Panc1 (cell line): ENCODE results near the gene EFNA5. TPM values are rescaled to one million over a fixed set of nuclear protein-coding genes. Genes with fewer than 3 reads are reported as not detected.

Experiments
- ATAC-seq: fragments of 200-7000 bp; cut with Tn5 transposase; 2 replicates; pipeline ENCODE4 v1.9.1; 2020; ENCODE audit warnings: mild to moderate bottlenecking, moderate library complexity
- BruUV-seq: library from RNA; stranded (reverse); fragments of 400-500 nt; replicated peaks from 2 replicates; lab custom pipeline; 2021; lab: Mats Ljungman, UMichigan
- CTCF ChIA-PET: fragments of 300-600 bp; sonication (Branson Sonifier 250); formaldehyde crosslinking; loops from one replicate; lab custom pipeline; 2022; ENCODE audit warnings: antibody characterized with exemption; lab: Charles Lee
- POLR2A ChIA-PET: fragments of 300-600 bp; sonication (Branson Sonifier 250); formaldehyde crosslinking; loops from one replicate; lab custom pipeline; 2022; ENCODE audit warnings: antibody characterized with exemption; lab: Charles Lee
- DNase-seq: peaks from one replicate; pipeline ENCODE4 v3.0.0-alpha.2; 2010; ENCODE audit warnings: low read depth, low spot score
- H3K27ac ChIP-seq: 2 replicates; pipeline ENCODE4 v1.5.1; 2011; ENCODE audit warnings: mild to moderate bottlenecking, low read length, inconsistent platforms
- H3K27me3 ChIP-seq: fragments of 200-500 bp; sonication (Bioruptor generic); 2 replicates; pipeline ENCODE4 v1.6.0; 2014; ENCODE audit warnings: low read length, inconsistent platforms; ENCODE audit not compliant: control insufficient read depth, insufficient read depth
- H3K36me3 ChIP-seq: fragments of 200-500 bp; sonication (Bioruptor generic); 2 replicates; pipeline ENCODE4 v1.5.1; 2014; ENCODE audit warnings: inconsistent platforms, mild to moderate bottlenecking, low read length, moderate library complexity; ENCODE audit not compliant: control insufficient read depth, insufficient read depth
- H3K4me1 ChIP-seq: 2 replicates; pipeline ENCODE4 v1.5.1; 2011; ENCODE audit warnings: inconsistent platforms, mild to moderate bottlenecking, low read length, moderate library complexity; ENCODE audit not compliant: control insufficient read depth, insufficient read depth
- H3K4me3 ChIP-seq, 2 experiments: 2 replicates each; pipeline ENCODE4 v1.5.1; 2011 to 2012; ENCODE audit warnings: low read depth in 2 of 2, low read length in 2 of 2, mild to moderate bottlenecking in 2 of 2, inconsistent platforms in 1 of 2, moderate library complexity in 1 of 2
- H3K9me3 ChIP-seq: fragments of 200-500 bp; sonication (Bioruptor generic); 2 replicates; pipeline ENCODE4 v1.5.1; 2014; ENCODE audit warnings: low read depth, mild to moderate bottlenecking, inconsistent platforms, low read length, moderate library complexity; ENCODE audit not compliant: control insufficient read depth, insufficient read depth
- POLR2AphosphoS5 ChIP-seq: IDR thresholded peaks from 2 replicates; pipeline ENCODE4 v1.6.1; 2012; ENCODE audit warnings: mild to moderate bottlenecking, low read depth, low read length, moderate library complexity
- REST ChIP-seq, 2 experiments: IDR thresholded peaks; 2 replicates each; pipeline ENCODE4 v1.6.1; 2011 to 2012; ENCODE audit warnings: low read depth in 2 of 2, control low read depth in 1 of 2, low read length in 1 of 2, mild to moderate bottlenecking in 1 of 2, moderate library complexity in 1 of 2; ENCODE audit not compliant: insufficient read depth in 1 of 2
- SIN3A ChIP-seq: IDR thresholded peaks from 2 replicates; pipeline ENCODE4 v1.6.1; 2012; ENCODE audit warnings: low read depth, mild to moderate bottlenecking, low read length, moderate library complexity, borderline replicate concordance; ENCODE audit not compliant: insufficient read depth
- TCF7L2 ChIP-seq: IDR thresholded peaks from 2 replicates; pipeline ENCODE4 v1.6.1; 2011; ENCODE audit warnings: mild to moderate bottlenecking, low read depth, low read length, inconsistent platforms
- in situ Hi-C: cut with HindIII; loops from 2 replicates; pipeline ENCODE4 v1.10.0; 2016; ENCODE audit warnings: low sequenced_read_pairs, low pct_unique_long_range_greater_than_20kb
- intact Hi-C: fragments of 100-400 bp; cut with micrococcal nuclease; formaldehyde crosslinking; loops from one replicate; pipeline ENCODE4 v1.10.0; 2022; ENCODE audit not compliant: unreplicated experiment
- total RNA-seq: library from RNA; stranded (reverse); gene quantifications from one replicate; pipeline ENCODE4 v1.2.1, GENCODE V29; 2021; ENCODE audit not compliant: unreplicated experiment
- TF ChIP-seq, protein P1 (sequence below): fragments of 450-650 bp; IDR thresholded peaks from 2 replicates; pipeline ENCODE4 v1.5.1; 2017; ENCODE audit warnings: mild to moderate bottlenecking

EFNA5 gene
- total RNA-seq, 1 experiment from 2014 or later: 30.5 TPM

DNA sequence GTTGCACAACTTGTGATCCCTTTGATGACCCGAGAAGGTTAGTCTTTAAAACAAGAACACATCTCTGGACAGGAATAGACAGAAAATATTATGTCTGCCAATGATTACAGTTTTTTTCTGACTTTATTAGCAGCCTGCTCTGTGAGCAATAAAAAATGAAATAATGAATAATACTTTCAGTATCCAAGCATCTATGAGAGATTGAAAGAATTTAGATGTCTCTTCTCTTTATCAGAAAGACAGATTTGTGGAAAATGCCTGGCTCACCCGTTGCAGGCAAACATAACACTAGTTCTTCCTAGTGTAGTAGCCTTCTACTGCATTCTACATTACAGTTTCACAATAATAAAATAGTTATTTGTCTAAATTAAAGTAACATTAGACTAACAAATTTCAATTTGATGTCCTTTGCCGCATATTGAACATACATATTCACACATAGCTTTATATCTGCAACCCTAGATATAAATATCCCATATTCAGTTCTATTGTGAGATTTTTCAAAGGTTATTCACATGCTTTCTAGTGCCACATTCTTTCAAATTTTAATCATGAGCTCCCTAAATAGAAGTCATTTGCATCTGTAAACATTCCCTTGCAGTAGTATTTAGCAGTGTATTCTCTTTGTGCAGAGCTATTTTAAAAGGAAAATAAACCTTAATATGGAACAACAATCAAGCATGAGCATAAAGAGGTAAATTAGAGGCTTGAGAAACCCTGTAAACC lies 267.3 kb downstream of the EFNA5 start:
- in situ Hi-C loops (no loop called here), intact Hi-C loops (no loop called here)
- no peak for DNase-seq
- ATAC-seq: no peak
- ChIA-PET CTCF (no interaction called here), POLR2A (no interaction called here)
- peaks cover 6% of the 10 kb centered on the region; the same call in 1 of the 2 replicates for H3K4me1 ChIP-seq
- no peaks in the 10 kb centered on the region for H3K36me3 ChIP-seq
- no peak overlapping the region for H3K27ac ChIP-seq
- BruUV-seq: no TSS peak
- H3K4me3 ChIP-seq: no peak overlapping the region
- H3K27me3 ChIP-seq: no peaks in the 10 kb centered on the region
- no peaks in the 10 kb centered on the region for H3K9me3 ChIP-seq
- no peak for TF ChIP-seq REST (IDR thresholded peaks at IDR 0.05; ENCODE audit: insufficient read depth in 1 of 2, low read depth in 2 of 2, low read length in 1 of 2)
- TF ChIP-seq SIN3A: no peak
- no peak for TF ChIP-seq POLR2AphosphoS5
- TF ChIP-seq TCF7L2: no peak
- TF ChIP-seq, protein P1, sequence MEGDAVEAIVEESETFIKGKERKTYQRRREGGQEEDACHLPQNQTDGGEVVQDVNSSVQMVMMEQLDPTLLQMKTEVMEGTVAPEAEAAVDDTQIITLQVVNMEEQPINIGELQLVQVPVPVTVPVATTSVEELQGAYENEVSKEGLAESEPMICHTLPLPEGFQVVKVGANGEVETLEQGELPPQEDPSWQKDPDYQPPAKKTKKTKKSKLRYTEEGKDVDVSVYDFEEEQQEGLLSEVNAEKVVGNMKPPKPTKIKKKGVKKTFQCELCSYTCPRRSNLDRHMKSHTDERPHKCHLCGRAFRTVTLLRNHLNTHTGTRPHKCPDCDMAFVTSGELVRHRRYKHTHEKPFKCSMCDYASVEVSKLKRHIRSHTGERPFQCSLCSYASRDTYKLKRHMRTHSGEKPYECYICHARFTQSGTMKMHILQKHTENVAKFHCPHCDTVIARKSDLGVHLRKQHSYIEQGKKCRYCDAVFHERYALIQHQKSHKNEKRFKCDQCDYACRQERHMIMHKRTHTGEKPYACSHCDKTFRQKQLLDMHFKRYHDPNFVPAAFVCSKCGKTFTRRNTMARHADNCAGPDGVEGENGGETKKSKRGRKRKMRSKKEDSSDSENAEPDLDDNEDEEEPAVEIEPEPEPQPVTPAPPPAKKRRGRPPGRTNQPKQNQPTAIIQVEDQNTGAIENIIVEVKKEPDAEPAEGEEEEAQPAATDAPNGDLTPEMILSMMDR: no peak

GRCh38 chr5:107402434-107403227 lies 268.1 kb downstream of the EFNA5 start:
- no TSS peak for BruUV-seq
- in situ Hi-C loops: no loop called here
- ChIA-PET POLR2A (no interaction called here), CTCF (no interaction called here)
- ATAC-seq (no peak), DNase-seq (no peak)
- no peaks in the 10 kb centered on the region for H3K27me3 ChIP-seq
- H3K4me3 ChIP-seq: no peak overlapping the region
- H3K27ac ChIP-seq: no peak overlapping the region
- no peaks in the 10 kb centered on the region for H3K36me3 ChIP-seq
- H3K9me3 ChIP-seq: no peaks in the 10 kb centered on the region
- peaks cover 6% of the 10 kb centered on the region; the same call in 1 of the 2 replicates for H3K4me1 ChIP-seq
- intact Hi-C loops: no loop called here
- no peak for TF ChIP-seq REST (IDR thresholded peaks at IDR 0.05; ENCODE audit: insufficient read depth in 1 of 2, low read depth in 2 of 2, low read length in 1 of 2)
- TF ChIP-seq POLR2AphosphoS5: no peak
